ENCODE data around the gene LEFTY1. TPM values are rescaled to one million over a fixed set of nuclear protein-coding genes. Genes with fewer than 3 reads are reported as not detected.

Gene LEFTY1
- total RNA-seq, 1 donor from 2014 or later, result 0.47 TPM

DNA sequence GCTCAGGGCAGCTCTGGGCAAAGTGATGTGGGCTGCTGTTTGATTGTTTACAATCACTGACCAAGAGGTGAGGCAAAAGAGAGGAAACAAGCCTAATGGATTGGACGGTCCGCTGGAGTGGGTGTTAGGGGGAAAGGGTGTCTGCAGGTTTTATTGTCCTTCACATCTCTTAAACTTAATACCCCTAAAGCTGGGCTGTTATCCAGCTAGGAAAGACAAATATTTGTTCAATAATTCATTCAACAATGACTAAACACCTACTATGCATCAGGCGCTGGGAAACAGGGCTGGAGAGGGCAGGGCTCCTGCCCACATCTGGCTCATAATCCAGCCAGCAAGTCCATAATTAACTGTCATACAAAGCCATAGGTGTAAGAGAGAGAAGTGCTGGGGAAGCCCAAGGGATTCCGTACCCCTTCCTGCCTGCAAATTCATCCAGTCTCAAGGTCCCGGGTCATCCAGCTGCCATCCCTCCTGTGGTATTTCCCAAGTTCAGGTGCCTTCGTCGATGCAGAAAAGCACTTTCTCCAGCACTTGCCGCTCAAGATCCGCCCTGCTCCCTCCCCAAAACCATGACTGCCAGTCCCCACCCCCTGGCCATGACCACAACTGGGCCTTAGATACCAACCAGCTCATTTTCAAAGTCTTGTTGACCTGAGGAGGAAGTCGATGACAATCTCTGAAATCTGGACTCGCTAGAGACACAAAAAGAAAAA lies 17.4 kb downstream of the LEFTY1 start:
- no peak for DNase-seq

DNA sequence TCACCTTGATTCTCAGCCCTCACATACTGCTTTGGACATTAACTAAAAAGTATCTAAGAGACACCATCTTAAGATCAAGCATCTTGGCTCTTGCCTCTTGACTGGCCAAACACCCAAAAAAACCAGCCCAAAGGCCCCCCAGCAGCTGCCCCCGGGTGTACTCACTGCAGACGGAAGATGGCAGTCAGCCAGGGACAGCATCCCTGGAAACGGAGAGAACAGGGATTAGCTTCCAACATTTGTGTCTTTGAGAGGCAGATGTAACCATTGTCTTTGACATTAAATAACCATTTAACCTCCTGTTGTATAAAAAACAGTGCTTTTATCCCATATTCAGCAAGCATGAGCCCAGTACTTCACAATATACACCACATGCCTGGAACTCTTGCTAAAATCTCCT lies 18.0 kb downstream of the LEFTY1 start:
- no peak for DNase-seq

DNA sequence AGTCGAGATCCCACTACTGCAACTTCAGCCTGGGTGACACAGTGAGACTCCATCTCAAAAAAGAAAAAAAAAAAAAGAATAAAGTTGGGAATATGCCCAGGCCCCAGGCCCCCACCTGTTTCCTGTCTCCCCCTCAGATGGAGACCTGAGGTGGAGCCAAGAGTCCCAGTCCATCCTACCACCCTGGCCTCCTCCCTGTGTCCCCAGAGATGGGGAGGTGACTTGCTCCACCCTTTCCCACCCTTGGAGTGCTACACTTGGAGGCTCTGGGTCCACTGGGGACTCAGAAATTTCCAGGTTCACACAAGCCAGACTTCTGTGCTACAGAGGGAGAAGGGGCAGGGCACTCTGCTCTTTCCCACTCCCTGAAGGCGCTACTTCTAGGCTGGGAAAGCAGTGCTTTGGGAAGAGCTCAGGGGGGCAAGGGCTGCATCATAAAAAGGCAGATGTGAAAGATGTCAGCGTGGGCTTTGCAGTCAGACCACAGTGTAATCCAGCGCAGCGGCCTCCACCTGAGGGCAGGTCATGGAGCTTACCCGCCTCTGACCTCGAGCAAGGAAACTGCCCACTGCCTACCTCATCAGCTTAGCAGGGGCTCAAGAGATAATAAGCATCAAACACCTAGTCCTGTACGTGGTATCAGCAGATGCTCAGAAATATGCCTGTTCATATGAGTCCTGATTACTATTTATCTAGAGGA lies 20.2 kb downstream of the LEFTY1 start:
- DNase-seq, result no peak

DNA sequence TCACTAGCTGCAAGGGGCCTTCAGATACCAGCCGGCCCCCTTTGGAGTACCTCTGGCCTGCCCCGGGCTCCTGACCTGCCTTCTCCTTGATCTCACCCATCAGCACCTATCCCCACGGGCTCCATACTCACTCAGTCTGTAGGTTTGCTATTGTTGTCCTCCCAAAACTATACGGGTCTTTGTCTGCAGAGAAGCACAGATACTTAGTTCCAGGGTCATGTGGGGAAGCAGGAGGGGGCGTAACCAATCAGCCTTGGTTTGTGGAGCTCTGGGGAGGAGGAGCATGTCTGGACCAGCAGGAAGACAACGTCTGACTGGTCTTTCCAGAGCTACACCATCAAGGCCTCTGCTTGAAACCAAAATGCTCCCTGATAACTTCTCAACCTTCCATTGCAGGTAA lies 22.0 kb downstream of the LEFTY1 start:
- DNase-seq, result no peak

DNA sequence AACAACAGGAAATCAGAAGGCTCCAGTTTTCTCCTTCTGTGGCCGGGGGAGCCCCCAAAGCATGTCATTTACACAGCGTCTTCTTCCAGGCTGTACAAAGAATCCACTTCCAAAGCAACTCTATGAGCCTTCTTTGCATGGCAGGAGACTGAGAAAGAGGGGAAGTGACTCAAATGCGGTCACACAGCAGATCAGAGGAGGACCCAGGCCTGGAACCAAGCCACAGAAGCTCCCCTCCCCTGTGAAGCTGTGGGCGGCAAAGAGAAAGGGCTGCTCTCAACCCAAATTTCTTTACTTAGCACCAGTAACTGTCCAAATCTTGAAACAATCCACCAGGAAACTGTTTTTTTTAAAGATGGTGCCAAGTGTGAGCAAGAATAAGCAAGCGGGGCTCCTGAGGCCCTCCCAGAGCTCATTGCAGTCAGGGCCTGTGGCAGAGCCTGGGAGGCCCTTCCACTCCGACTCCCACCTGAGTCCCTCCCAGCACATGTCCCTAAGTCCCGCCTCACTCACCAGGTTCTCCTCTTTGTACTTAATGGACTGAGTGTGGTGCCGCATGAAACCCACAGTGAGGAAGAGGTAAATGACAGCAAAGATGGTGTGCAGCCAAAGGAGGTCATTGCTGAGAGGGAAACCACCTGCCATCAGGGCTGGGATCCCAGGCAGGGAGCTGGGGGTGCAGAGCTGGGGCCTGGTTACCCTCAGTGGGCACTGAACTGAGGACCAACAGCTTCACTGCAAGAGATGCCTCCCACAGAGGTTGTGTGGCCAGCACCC lies 22.7 kb downstream of the LEFTY1 start:
- no peak for DNase-seq

DNA sequence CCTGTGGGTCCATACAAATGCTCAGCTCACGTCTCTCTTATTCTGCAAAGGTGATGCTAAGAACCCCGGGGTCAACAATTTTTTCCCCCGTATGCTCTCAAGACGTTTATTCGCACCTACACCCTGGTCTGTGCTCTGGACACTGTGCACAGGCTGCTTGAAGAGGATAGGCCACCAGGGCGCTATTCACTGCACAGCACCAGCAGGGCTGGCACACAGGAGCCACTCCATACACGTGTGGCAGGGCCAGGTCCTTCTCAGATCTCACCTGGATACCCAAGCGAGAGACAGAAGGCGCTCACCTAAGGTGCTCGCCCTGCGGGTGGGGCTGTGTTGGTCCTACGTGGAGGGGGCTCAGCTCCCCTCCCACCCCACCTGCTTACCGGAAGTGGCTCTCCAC lies 23.4 kb downstream of the LEFTY1 start:
- no peak for DNase-seq

DNA sequence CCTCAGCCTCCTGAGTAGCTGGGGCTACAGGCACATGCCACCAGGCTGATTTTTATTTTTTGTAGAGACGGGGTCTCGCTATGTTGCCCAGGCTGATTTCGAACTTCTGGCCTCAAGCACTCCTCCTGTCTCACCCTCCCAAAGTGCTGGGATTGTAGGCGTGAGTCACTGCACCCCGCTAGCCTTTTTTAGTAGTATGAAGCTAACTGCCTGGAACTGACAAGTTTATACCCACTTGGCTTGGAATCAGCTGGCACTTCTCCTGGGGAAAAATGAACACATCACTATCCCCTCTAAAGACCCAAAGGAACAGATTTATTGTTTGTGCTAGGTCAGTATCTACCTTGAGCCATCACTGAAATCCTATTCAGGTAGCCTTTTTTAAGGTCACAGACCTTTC lies 25.8 kb downstream of the LEFTY1 start:
- DNase-seq, result no peak

DNA sequence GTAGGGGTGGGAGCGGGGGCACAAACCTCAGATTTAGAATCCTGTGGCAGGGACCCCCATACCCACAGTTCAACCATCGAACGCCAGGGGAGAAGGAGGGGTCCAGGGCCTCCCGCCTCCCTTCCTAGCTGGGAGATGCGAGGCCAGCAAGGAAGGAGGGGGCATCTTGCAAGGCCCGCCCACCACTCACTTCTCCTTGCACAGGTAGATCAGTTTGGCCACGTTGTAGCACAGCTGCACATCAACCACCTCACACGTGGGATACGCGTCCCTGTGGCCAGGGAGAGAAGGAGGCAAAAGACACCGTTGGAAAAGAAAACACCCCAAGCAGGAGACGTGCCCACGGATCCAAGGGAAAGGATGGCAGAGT lies 26.4 kb downstream of the LEFTY1 start:
- DNase-seq, result no peak

DNA sequence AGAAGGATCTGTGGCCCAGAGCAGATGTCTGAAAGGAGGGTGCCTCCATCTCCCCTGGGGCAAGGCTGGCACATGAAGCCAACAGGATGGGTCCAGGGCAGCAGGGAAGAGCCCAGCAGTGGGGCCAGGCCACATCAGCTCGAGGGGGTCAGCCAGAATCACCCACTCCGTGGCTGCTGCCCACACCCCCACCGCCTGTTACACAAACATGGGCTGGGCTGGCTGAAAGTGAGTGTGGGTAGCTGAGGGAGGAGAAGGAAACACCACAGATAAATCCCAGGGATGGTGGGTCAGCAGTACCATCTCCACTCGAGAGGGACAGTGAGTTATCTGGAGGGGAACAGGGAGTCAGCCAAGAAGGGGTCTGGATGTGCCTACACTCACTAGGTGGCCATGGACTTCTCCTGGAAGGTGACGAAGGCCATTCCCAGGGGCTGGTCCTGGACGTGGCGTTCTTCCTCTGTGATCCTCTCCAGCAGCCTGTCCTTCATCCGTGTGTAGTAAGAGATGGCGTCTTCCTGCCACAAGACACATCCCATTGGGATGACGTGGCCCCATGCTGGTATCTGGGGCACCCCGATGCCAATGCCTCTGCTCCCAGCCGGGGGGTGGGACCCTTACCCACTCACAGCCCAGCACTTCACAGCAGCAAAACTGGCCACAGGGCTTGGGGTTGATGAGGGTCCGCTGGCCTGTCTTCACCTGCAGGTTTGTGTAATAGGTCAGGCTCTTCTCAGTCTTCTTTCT lies 26.9 kb downstream of the LEFTY1 start:
- no peak for DNase-seq

DNA sequence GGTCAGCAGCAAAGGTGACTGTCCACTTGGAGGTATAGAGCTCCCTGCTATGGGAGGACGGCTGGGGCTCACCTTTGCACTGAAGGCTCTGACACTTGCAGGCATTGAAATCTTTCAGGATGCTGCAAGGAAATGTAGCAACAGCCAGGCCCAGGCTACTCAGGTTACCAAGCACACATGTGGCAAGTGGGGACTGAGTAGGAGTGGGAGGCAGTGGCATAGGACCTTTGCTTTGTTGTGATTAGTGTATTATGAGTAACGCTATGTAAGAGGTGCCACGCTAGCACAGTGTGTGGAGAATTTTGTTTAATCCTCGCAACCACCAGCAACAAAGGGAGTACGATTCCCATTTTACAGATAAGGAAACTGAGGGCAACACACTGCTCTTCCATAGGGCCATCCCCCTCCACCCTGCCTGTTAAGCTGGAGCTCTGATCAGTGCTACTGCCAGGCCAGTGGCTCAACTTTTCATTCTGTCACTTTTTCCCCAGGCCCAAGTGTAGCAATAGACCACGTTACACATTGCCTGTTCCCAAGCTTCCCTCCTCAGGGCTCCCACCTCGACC lies 28.0 kb downstream of the LEFTY1 start:
- no peak for DNase-seq

DNA sequence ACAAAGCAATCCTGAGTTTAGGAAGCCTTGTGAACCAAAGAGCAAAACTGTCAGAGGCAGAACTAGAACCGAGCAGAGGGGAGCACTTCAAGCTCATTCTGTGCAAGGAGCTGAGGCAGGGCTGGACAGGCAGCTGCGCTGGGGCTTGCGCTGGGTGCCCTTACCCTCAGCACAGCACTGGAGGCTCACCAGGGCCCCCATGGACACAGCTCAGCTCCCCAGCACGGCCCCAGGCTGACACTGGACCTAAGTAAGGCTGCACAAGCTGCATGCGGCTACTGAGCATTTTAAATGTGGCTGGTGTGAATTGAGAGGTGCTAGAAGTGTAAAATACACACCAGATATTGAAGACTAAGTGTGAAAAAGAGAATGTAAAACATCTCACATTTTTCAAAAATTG lies 28.8 kb downstream of the LEFTY1 start:
- DNase-seq, result no peak

DNA sequence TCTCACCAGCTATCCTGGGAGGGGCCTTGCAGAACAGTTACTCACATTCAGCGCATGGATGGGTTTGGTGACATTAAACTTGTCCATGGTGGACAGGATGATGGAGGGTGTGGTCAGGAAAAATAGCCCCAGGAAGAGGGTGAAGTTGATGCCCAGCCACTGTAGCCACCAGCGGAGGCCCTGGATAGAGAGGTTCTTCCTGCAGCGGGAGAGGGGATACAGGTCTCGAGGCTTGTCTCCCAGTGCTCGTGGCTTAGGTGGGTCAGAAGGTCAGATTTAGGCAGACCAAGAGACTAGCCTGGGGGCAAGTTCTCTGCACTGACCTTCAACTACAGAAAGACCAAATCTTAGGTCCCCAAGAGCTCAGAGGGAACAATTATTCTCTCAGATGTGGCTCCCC lies 29.8 kb downstream of the LEFTY1 start:
- DNase-seq, result no peak

DNA sequence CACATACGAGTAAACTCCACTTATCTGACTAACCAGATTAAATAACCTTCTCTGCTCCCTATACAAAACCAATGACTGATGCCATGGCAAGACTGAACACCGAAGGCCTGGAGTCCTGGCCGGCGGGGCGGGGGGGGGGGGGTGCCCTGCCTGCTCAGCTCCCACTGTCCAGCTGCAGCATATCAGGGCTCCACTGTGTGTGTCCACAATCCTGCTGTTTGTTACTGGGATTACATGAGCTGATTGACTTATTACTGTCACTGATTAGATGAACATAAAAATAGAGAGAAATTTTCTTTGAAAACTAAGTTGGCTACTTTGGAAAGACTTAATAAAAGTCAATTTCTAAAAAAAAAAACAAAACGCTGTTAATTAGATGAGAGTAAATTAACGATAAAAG lies 31.7 kb downstream of the LEFTY1 start:
- DNase-seq, result no peak

DNA sequence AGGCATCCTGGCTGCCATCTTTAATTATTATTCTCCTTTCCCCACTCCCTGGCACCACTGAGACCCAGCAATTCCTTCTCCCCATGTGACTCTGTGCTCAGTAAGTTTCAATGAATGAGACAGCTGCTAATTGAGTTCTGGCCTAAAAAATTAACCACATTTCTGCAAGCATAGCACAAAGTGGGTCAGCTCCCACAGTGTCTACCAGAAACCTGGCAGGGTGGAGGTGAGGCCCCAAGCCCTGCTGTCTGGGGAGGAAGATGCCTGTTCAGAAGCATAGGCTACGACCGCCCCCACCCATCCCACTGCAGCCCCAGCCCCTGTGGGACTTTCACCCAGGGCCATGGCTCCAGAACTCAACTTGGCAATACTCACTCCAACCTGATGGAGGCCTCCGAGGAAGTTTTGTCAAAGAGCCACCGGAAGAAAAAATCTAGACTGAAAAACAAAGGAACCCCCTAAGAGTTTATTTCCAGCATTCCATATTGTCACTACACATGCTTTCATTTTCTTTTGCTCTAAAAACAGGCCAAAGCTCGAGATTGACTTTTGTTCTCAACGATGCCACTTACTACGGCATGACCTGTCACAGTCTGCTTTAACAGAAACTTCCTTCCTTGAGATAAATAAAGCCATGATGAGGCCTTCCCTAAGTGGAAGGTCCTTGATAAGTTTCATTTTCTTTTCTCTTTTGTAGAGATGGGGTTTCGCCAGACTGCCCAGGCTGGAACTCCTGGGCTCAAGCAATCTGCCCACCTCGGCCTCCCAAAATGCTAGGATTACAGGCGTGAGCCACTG lies 33.2 kb downstream of the LEFTY1 start:
- no peak for DNase-seq

DNA sequence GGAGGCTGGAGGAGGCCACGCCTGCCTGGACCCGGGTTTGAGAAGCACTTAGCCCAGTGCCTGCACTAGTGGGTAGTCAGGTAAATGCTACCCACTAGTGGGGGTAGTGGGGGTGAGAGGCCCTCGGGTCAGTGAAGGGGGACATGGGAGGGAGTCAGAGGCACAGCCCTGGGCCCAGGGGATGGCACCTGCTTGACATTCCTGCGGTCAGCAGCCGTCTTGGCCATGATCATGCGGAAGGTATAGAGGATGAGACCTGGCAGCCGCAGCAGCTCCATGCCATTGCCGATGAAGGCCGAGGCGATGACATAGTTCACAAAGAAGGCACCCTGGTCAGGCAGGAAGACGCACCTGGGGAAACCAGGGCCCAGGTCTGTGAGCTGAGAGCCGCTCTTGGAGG lies 35.5 kb downstream of the LEFTY1 start:
- no peak for DNase-seq

DNA sequence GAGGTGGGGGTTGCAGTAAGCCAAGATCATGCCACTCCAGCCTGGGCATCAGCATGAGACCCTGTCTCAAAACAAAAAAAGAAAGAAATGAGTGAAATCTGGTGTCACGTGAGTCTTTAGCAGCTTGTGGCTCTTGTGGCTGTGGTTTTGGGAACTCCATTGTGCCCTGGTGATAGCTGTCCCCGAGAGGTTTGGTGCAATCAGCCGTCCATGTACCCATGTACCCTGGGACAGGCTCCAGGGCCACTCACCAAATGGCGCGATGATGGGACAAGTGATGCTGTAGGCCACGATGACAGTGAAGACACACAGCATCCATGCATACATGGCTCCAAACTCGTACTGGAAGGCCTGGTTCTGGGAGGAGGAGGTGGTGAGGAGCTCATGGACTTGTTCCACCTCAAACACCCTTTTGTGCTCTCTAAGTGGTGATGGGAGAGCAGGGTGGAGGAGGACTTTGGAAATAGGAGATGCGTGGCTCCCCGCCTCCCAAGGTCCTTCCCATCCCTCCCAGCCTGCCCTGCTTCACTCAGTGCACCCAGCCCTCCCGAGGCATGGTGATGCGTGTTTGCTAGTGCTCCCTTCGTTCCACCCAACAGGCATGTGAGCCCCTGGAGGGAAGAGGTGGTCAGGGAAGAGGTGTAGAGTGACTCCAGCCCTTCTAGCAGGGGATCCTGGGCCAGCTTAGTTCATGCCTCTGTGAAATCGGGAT lies 36.4 kb downstream of the LEFTY1 start:
- DNase-seq, result no peak

DNA sequence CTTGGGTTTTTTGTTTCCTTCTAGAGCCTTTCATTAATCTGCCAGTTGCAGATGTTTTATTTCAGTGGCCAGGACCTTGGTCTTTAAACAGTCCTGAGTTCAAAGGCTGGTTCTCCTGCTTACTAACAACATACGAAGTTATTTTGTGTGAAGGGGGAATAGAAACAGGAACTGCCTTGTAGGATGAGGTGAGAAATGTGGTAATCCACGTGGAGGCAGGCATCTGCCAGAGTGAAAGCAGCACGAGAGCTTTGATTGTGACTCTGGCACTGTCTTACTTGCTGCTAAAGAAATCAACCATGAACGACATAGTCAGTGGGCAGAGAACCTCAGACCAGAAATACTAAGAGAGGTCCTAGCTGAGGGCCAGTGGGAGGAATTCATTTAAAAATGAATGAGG lies 37.1 kb downstream of the LEFTY1 start:
- DNase-seq, result no peak

DNA sequence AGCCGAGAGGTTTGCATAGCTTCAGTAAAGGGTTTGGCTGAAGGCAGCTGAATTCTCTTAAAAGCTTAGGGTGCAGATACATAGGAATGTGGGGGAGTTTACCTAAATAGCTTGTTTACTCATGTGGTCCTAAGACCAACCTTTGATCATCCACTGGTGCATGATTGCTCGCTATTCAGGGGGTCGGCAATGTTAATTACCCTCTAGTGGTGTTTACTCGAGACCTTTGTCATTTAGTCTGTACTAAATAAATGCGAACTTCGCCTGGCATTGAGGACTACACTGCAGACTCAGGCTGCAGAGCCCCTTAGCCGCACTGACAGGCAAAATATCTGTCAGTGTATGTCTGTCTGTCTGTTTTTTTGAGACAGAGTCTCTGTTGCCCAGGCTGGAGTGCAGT lies 38.6 kb downstream of the LEFTY1 start:
- no peak for DNase-seq

DNA sequence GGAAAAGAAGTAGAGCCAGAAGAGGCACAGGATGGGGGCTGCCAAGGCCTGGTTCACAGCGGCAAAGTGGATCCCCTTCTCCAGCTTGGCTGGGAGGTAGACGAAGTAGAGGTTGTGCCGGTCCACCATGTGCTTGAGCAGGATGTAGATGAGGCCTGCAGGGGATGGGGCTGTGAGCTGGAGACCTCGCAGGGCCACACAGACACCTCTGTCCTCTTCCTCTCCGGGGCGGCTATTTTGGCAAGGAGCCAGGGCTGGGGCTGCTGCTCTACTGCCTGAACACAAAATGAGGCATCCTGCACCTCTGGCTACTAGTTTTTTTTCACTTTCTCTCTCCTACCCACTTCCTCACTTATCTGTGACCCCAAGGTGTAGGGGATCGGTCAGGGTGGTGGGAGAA lies 39.0 kb downstream of the LEFTY1 start:
- no peak for DNase-seq

DNA sequence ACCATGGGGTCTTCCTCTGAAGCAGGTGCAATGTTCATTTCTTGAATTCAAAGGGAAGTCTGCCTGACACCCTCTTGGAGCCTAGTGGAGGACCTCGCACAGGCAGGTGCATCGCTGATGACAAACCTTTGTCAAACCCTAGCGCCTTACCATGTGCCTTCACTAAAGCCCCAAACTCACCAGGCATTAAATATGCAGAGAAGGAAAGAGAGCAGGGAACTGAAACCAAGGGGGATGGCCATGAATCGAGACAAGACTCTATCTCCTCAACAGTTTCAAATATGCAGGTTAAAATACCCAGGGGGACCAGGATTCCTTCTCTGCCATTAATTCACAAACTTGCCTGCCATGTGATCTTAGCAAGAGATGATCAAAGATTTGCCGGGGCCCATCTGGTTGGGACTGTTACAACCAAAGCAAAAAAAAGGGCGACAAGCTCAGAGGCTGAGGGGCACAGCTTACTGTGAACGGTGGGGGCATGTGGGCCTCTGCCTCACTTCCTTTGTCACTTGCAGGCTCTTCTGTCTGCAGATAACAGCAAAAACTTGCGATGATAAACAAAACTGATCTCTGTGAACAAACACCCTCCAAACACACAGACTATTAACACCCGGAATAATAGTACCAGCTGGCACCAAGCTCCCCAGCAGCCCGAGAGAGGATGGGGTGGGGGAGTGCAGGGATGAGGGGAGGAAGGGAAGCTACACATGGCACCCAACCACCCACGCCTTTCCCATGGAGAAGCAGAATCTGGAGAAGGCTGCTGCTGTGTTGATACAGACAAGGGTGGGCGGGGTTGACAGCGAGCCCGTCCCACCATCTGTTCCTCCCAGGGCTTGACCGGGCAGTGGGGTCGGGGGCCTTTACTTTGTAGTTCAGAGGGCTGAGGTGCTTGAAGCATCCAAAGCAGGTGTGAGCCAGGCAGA lies 40.7 kb downstream of the LEFTY1 start:
- DNase-seq, result peak; percentile 31

All from occipital lobe (tissue), 2 donors.